Suprapubic skin (tissue), 4 donors: ENCODE data around the gene SNRK.

Experiments
- EP300 ChIP-seq: sonication (generic); formaldehyde crosslinking; IDR thresholded peaks from one replicate; pipeline ENCODE4 v1.6.1; 2017; ENCODE audit warnings: antibody characterized with exemption
- POLR2AphosphoS5 ChIP-seq, 3 donors: sonication (generic); formaldehyde crosslinking; IDR thresholded peaks; one replicate each; pipeline ENCODE4 v1.6.1; 2017; ENCODE audit warnings: antibody characterized with exemption in 3 of 3
- TF ChIP-seq, protein P1 (sequence below), 2 donors: fragments of 200-600 bp in 1 of 2; fragments of 450-650 bp in 1 of 2; sonication (generic) in 1 of 2; IDR thresholded peaks; one replicate each; pipeline ENCODE4 v1.5.1; 2016 to 2019; ENCODE audit warnings: antibody characterized with exemption in 2 of 2, mild to moderate bottlenecking in 1 of 2, moderate library complexity in 1 of 2

DNA sequence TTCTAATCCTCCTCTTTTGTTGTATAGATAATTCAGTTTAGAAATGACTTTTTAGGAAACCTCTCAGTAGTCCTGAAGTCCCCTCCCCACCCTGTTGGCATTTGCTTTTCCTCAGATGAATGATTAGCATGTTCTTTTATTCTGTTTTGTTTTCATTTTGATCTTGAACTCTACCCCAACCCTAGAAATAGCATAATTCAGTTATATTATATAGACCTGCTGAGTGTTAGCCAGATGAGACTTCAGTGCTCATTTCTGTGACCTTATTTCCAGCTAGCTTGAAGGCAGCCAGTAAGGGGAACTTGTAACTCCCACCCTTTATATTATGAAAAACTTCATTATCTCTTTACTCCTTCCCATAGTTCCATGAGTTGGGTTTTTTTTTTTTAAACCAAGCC, 41.2 kb downstream of the SNRK start:
- TF ChIP-seq, protein P1, sequence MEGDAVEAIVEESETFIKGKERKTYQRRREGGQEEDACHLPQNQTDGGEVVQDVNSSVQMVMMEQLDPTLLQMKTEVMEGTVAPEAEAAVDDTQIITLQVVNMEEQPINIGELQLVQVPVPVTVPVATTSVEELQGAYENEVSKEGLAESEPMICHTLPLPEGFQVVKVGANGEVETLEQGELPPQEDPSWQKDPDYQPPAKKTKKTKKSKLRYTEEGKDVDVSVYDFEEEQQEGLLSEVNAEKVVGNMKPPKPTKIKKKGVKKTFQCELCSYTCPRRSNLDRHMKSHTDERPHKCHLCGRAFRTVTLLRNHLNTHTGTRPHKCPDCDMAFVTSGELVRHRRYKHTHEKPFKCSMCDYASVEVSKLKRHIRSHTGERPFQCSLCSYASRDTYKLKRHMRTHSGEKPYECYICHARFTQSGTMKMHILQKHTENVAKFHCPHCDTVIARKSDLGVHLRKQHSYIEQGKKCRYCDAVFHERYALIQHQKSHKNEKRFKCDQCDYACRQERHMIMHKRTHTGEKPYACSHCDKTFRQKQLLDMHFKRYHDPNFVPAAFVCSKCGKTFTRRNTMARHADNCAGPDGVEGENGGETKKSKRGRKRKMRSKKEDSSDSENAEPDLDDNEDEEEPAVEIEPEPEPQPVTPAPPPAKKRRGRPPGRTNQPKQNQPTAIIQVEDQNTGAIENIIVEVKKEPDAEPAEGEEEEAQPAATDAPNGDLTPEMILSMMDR (IDR thresholded peaks at IDR 0.05): no peak
- TF ChIP-seq POLR2AphosphoS5 (IDR thresholded peaks at IDR 0.05): no peak
- no peak for TF ChIP-seq EP300
